Breast epithelium (tissue), 4 donors: ENCODE data around the gene ITM2C. TPM values are rescaled to one million over a fixed set of nuclear protein-coding genes. Genes with fewer than 3 reads are reported as not detected.

Experiments
- DNase-seq, 2 donors: peaks; one replicate each; pipeline ENCODE4 v3.0.0-alpha.2; 2019; ENCODE audit warnings: low spot score in 2 of 2
- H3K27ac ChIP-seq, 2 donors: fragments of 200-600 bp; sonication (generic) in 1 of 2; one replicate each; pipeline ENCODE4 v1.5.1; 2016 to 2019; ENCODE audit warnings: mild to moderate bottlenecking in 1 of 2
- H3K27me3 ChIP-seq, 2 donors: fragments of 200-600 bp; sonication (generic) in 1 of 2; one replicate each; pipeline versions ENCODE4 v1.5.1 to v1.6.0; 2017 to 2019; ENCODE audit warnings: control low read depth in 1 of 2, mild to moderate bottlenecking in 1 of 2
- H3K36me3 ChIP-seq: fragments of 200-600 bp; one replicate; pipeline ENCODE4 v1.5.1; 2019
- H3K4me1 ChIP-seq, 2 donors: fragments of 200-600 bp; sonication (generic); one replicate each; pipeline ENCODE4 v1.5.1; 2016 to 2019; ENCODE audit warnings: control low read depth in 1 of 2
- H3K4me3 ChIP-seq, 3 donors: fragments of 200-600 bp; sonication (generic); 1 replicate in 2 of 3; 2 replicates in 1 of 3; pipeline ENCODE4 v1.5.1; 2016 to 2019; ENCODE audit warnings: mild to moderate bottlenecking in 3 of 3, moderate library complexity in 2 of 3
- H3K9me3 ChIP-seq, 2 donors: fragments of 200-600 bp; sonication (generic) in 1 of 2; one replicate each; pipeline ENCODE4 v1.5.1; 2016 to 2019; ENCODE audit warnings: control low read depth in 1 of 2
- POLR2A ChIP-seq: fragments of 450-650 bp; IDR thresholded peaks from one replicate; pipeline ENCODE4 v1.6.1; 2016; ENCODE audit warnings: antibody characterized with exemption, mild to moderate bottlenecking, moderate library complexity
- POLR2AphosphoS5 ChIP-seq, 3 donors: sonication (generic); formaldehyde crosslinking; IDR thresholded peaks; one replicate each; pipeline ENCODE4 v1.6.1; 2017; ENCODE audit warnings: antibody characterized with exemption in 3 of 3
- intact Hi-C: fragments of 100-400 bp; cut with DNase I; formaldehyde crosslinking; loops from one replicate; pipeline ENCODE4 v1.15.1; 2023; ENCODE audit warnings: low total_unique reads
- total RNA-seq, 3 donors: library from RNA; depleted of rRNA; stranded (reverse); fragments of >200 nt; gene quantifications; one replicate each; pipeline ENCODE4 v1.1.0, GENCODE V29; 2016
- TF ChIP-seq, protein P1 (sequence below), 3 donors: fragments of 450-650 bp; IDR thresholded peaks; one replicate each; pipeline ENCODE4 v1.5.1; 2016 to 2017; ENCODE audit warnings: antibody characterized with exemption in 3 of 3, mild to moderate bottlenecking in 3 of 3, moderate library complexity in 3 of 3

Gene ITM2C
- total RNA-seq, 3 donors from 2014 or later, result 24.5 to 46.2 (median 36.3) TPM

DNA sequence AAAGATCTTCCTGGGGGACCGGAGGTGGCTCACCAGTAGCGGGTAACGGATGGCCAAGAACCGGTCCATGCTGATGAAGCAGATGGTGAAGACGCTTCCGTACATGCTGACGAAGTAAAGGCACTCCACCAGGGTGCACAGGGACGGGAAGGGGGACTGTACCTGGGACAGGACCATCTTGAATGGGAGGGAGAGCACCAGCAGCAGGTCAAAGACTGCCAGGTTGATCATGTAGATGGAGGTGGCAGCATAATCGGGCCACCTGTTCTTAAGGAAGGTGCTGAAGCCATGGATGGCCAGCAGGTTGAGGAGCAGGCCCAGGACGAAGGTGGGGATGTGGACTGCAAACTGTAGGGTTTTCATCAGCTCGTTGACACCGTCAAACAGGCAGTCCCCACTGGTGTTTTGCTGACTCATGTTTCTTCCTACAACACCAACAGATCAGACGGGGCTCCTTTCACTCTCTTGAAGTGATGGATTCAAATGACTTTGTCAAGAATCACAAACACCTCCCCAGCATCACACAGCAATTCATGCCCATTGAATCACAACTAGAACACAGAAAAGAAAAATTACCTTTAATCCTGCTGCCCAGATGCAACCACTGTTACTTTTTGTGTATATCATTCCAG is 45.9 kb downstream of the ITM2C start:
- H3K4me3 ChIP-seq, result no peak overlapping the region
- H3K36me3 ChIP-seq, result no peaks in the 10 kb centered on the region
- DNase-seq, result peak in 1 of 2 donors; percentile 25
- no peaks in the 10 kb centered on the region for H3K27me3 ChIP-seq
- H3K4me1 ChIP-seq, result no peaks in the 10 kb centered on the region
- no peaks in the 10 kb centered on the region for H3K9me3 ChIP-seq
- H3K27ac ChIP-seq, result no peak overlapping the region
- intact Hi-C loops, result no loop called here
- TF ChIP-seq POLR2AphosphoS5 (IDR thresholded peaks at IDR 0.05), result no peak

DNA sequence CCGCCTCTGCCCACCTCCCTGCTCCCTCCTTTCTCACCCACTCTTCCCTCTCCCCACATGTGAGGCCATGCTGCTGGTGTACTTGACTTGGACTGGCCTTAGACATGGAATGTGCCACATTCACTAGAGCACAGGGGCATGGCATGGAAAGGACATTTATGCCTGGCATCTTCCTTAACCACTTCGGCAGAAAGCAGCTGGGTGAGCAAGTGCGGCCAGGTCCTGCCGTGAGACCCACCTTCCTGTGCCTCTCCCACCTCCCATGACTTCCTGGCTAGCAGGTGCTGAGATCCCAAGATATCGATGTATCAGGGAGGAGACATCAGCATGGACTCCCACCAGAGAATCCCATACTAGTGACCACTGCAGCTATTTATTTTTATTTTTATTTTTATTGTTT is 47.3 kb downstream of the ITM2C start:
- TF ChIP-seq POLR2A, result no peak
- TF ChIP-seq, protein P1, sequence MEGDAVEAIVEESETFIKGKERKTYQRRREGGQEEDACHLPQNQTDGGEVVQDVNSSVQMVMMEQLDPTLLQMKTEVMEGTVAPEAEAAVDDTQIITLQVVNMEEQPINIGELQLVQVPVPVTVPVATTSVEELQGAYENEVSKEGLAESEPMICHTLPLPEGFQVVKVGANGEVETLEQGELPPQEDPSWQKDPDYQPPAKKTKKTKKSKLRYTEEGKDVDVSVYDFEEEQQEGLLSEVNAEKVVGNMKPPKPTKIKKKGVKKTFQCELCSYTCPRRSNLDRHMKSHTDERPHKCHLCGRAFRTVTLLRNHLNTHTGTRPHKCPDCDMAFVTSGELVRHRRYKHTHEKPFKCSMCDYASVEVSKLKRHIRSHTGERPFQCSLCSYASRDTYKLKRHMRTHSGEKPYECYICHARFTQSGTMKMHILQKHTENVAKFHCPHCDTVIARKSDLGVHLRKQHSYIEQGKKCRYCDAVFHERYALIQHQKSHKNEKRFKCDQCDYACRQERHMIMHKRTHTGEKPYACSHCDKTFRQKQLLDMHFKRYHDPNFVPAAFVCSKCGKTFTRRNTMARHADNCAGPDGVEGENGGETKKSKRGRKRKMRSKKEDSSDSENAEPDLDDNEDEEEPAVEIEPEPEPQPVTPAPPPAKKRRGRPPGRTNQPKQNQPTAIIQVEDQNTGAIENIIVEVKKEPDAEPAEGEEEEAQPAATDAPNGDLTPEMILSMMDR (IDR thresholded peaks at IDR 0.05), result no peak
- no peak for TF ChIP-seq POLR2AphosphoS5 (IDR thresholded peaks at IDR 0.05)
- Histone ChIP-seq H3K4me1 (no peaks in the 10 kb centered on the region), H3K27me3 (no peaks in the 10 kb centered on the region), H3K9me3 (no peaks in the 10 kb centered on the region), H3K4me3 (no peak overlapping the region), H3K36me3 (no peaks in the 10 kb centered on the region), H3K27ac (no peak overlapping the region)
- peak in 1 of 2 donors; percentile 20 for DNase-seq
- intact Hi-C loops, result no loop called here

DNA sequence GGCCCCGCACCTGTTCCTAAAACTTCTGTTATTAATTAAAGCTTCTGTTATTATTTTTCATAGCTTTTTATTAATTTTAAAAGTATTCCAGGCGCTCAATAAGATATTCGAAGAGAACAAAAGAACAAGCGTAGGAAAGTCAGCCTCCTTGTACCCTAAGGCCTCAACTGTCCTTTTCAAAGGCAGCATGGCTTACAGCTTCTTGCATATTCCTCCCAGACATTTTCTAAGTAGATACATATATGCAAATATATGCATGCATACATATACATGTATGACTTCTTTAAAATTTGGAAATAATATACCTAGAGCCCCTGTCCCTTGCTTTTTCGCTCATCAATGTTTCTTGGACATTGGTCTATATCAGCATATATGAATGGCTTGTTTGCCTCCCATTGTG is 48.0 kb downstream of the ITM2C start:
- Histone ChIP-seq H3K27me3 (no peaks in the 10 kb centered on the region), H3K4me3 (no peak overlapping the region), H3K9me3 (no peaks in the 10 kb centered on the region), H3K36me3 (no peaks in the 10 kb centered on the region), H3K27ac (no peak overlapping the region), H3K4me1 (no peaks in the 10 kb centered on the region)
- TF ChIP-seq, protein P1 (IDR thresholded peaks at IDR 0.05), result no peak
- TF ChIP-seq POLR2AphosphoS5 (IDR thresholded peaks at IDR 0.05) (no peak), POLR2A (no peak)
- DNase-seq, result no peak
- intact Hi-C loops, result no loop called here

DNA sequence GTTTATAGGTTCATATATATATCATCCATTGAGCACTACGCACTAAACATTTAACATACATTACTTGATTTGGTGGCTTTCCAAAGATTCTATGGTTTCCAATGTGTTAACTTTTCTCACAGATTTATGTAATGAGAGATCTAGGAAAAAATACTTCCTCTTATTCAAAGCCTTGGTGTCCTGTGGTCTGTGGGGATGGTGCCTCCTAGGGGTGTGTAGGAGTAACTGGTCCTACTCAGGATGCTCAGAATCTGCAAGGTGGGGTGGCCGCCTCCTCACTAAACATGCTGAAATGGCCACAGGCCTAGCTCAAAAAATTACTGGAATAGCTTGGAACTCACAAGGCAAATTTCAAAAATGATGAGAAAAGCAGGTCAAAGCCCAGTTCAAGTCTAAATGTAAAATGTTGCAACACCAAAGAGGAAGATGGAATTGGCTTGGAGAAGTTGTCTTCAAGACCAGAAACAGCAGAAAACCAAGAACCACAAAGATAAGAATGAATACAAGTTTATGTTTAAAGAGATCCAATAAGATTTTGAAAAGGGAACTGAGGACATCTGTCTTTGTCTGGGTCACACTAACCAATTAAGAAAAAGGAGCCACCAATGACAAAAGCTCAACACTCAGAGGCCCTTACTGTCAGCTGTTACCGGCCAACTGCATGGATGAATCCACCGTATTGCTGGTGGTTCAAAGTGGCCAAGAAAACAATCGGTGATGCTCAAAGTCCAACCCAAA is 48.8 kb downstream of the ITM2C start:
- Histone ChIP-seq H3K9me3 (no peaks in the 10 kb centered on the region), H3K36me3 (no peaks in the 10 kb centered on the region), H3K4me1 (no peaks in the 10 kb centered on the region), H3K27ac (no peak overlapping the region), H3K27me3 (no peaks in the 10 kb centered on the region), H3K4me3 (no peak overlapping the region)
- TF ChIP-seq POLR2A, result no peak
- DNase-seq, result peak in 1 of 2 donors; percentile 33
- intact Hi-C loops, result no loop called here

DNA sequence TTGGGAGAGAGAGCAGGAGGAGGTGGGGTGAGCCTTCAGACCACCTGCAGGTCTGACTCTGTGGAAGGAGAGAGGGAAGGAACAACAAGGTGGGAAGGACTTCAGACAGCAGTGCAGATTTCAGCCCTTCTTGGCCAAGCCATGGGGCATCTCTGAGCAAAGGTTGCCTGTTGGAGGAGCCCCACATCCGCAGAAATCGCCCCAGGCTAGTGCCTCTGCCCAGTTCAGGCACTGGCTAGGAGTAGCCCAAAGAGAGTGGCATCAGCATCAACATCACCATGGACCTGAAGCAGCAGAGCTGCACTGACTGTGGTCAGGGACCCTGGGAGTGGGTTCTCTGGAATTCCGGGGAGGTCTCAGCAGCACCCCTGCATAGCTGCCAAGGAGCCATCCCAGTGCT is 50.1 kb downstream of the ITM2C start:
- Histone ChIP-seq H3K4me3 (no peak overlapping the region), H3K27ac (no peak overlapping the region), H3K4me1 (no peaks in the 10 kb centered on the region), H3K27me3 (no peaks in the 10 kb centered on the region), H3K36me3 (no peaks in the 10 kb centered on the region), H3K9me3 (no peaks in the 10 kb centered on the region)
- peak in 1 of 2 donors; percentile 35 for DNase-seq
- TF ChIP-seq POLR2A (no peak), POLR2AphosphoS5 (IDR thresholded peaks at IDR 0.05) (no peak)
- TF ChIP-seq, protein P1 (IDR thresholded peaks at IDR 0.05), result no peak
- intact Hi-C loops, result no loop called here

DNA sequence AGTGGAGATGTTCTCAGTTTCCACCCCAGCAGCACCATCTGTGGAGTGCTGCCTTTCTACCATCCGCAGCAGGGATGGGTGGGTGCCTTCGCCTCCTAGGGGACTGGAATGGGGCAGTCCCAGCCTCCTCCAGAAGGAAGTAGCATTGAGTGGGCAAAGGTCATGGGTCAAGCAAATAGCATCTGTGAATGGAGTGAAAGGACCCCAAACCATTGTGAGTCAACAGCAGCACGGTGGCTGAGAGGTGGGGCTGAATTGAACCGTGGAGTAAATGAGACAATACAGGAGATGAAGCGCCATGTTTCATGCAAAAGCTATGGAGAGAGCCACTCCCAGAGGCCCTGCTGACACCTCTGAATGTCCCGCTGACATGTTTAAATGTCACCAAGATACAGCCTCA is 50.6 kb downstream of the ITM2C start:
- TF ChIP-seq, protein P1 (IDR thresholded peaks at IDR 0.05), result no peak
- no peak for TF ChIP-seq POLR2AphosphoS5 (IDR thresholded peaks at IDR 0.05)
- TF ChIP-seq POLR2A, result no peak
- DNase-seq, result no peak
- H3K36me3 ChIP-seq, result no peaks in the 10 kb centered on the region
- no peaks in the 10 kb centered on the region for H3K4me1 ChIP-seq
- no peak overlapping the region for H3K27ac ChIP-seq
- no peaks in the 10 kb centered on the region for H3K9me3 ChIP-seq
- H3K27me3 ChIP-seq, result no peaks in the 10 kb centered on the region
- intact Hi-C loops, result no loop called here
- H3K4me3 ChIP-seq, result no peak overlapping the region
